Measurements from ENCODE around the gene HES5.
A peak's percentile ranks its signal among the peaks of the same experiment; 100 is the strongest.
"Not testable (repeated sequence)": the region's sequence is repeated elsewhere in the genome, so short reads cannot be mapped to it uniquely, and the experiment has no call there.

Gene HES5

DNA sequence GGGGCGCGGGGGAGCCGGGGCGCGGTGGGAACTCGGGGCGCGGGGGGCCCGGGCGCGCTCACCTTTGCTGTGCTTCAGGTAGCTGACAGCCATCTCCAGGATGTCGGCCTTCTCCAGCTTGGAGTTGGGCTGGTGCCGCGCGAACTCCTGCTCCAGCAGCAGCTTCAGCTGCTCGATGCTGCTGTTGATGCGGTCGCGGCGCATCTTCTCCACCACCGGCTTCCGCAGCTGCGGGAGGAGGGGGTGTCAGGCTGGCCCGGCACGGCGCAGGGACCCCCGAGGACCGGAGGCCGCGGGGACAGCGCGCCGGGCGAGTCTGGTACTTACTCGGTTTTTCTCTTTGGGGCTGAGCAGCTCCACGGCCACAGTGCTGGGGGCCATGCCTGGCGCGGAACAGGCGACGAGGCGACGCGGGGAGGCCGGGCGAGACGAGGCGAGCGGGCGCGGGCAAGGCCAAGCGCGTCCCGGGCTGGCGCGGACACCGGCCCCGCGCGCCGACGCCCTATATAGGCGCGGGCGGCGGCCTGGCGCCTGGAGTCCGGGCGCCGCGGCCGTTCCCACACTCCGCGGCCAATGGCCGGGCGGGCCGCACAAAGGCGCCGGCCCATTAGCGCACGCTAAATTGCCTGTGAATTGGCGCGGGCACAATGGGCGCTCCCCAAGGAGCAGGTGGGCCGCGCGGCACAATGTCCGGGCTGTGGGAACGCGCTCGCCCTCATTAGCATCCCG lies at the start of gene HES5:
Gene HES5 (minus strand): TSS at position 480 of the 729 bp plus-strand sequence. CDS start 99 bp downstream, at position 381.
- no peak for ATAC-seq

GRCh38 chr1:2578758-2579118 lies 48.7 kb upstream of the HES5 start:
- ATAC-seq = no peak

DNA sequence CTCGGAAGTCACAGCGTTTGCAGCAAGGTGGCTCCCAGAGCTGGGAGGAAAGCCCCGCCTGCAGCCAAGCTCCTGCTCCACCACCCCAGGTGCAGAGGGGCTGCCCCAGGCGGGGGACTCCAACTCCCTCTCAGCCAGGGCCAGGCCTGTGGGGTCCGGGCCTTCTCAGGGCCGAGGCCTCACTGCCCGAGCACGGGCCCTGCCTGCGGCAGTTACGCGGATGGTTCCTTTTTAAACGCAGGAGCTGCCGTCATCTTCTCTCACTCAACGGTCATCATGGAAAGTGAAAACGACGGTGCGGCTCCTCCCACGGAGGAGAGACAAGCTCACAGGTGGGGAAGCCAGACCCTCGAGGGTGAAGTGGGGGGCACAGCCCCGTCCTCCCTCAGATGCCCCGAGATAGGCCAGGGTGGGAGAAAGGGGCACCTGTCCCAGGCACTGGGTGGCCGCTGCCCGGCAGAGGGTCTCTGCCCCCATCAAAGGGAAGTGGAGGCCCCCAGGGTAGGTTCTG lies 47.6 kb upstream of the HES5 start:
- ATAC-seq = peak; percentile 48 to 62

- no peak for ATAC-seq
These were observed 46.0 kb upstream of the HES5 start for GRCh38 chr1:2575801-2576663.

DNA sequence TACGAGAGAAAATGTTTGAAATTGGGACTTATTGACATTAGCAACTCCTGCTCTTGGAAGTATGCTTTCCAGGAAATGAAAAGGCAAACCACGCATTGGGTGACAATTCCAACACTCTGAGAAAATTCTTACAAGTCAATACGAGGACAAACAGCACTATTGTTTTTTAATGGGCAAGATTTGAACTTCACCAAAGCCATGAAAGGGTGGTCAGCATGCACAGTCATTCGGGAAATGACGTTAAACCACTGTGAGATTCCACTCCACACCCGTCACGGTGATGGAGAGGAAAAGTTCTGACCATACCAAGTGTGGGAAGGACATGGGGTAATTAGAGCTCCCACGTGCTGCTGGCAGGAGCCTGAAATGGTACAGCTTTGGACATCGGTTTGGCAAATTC lies 44.3 kb upstream of the HES5 start:
- no peak for ATAC-seq

GRCh38 chr1:2573250-2573920 lies 43.3 kb upstream of the HES5 start:
- ATAC-seq = no peak

- ATAC-seq = no peak
These were observed 41.3 kb upstream of the HES5 start for GRCh38 chr1:2571348-2571747.

- no peak for ATAC-seq
These were observed 40.3 kb upstream of the HES5 start for GRCh38 chr1:2570332-2570731.

- not testable (repeated sequence) for ATAC-seq
These were observed 39.6 kb upstream of the HES5 start for GRCh38 chr1:2569703-2570102.

DNA sequence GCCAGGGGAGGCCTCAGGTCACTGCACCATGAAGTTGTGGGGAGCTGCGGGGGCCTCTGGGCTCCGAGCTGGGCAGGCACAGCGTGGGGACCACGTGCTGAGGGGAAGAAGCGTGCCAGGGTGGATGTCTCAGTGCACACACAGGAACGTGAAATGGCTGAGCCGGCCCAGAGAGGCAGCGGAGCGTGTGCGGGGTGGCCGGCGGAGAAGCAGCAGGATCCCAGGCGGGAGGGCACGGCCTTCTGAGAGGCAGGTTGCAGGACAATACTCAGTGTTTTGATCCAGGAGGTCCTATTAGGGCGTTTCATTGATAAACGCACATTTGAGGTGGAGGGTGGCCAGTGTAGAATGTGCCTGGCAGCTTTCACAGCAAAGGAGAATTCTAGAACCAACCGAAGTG lies 39.0 kb upstream of the HES5 start:
- ATAC-seq = no peak

DNA sequence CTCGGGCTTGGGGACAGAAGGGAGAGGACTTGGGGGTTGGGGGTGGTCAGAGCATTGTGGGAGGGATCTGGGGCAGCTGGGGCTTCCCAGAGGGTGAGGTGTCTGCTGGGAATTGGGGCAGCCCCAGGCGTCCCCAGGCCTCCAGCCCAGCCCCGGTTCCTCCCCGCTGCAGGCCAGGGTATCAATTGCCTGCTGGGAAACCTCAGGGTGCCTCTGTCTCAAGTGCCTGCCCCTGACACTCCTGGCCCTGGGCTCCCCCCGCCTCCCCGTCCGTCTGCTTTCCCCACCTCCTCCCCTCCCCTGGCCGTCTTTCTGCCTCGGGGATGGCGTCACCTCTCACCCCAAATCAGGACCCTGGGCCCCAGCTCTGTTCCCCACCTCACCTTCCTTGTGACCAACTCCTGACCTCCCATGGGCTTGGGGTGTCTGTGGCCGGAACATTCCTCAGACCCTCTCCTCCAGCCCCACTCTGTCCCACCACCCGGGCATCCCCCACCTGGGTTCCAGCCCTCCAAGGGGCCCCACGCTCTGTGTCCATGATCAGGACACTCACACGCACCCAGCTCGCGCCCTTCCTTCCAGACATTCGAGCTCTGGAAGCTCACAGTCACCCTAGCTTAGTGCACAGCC lies 38.2 kb upstream of the HES5 start:
- peak in 1 of 2 donors; percentile 21 for ATAC-seq

- ATAC-seq = no peak
These were observed 37.1 kb upstream of the HES5 start for GRCh38 chr1:2567083-2567679.

- ATAC-seq = no peak
These were observed 36.3 kb upstream of the HES5 start for GRCh38 chr1:2566101-2567045.

DNA sequence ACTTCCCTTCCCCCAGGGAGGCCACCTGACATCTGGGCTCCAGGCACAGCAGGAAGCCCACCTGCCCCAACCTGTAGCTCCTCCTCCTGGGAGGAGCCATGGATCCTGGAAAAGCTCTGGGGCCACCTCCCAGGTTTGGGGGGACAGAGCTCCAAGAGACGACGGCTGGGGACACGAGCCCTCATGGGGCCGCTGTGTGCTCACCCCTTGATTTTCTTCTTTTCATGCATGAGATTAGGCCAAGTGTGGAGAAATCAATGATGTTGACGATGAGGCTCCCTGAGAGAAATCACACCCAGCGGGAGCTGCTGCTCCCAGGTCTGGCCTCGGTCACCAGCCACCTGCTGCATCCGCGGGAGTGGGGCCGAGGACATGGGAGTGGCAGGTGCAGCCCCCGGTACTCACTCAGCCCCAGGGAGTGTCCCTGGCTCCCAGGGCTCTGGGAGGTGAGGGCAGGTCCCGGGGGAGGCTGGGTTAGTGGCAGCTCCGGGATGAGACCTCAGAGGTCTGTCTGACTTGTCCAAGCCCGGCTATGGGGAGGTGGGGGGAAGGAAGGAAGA lies 34.8 kb upstream of the HES5 start:
- no peak for ATAC-seq

DNA sequence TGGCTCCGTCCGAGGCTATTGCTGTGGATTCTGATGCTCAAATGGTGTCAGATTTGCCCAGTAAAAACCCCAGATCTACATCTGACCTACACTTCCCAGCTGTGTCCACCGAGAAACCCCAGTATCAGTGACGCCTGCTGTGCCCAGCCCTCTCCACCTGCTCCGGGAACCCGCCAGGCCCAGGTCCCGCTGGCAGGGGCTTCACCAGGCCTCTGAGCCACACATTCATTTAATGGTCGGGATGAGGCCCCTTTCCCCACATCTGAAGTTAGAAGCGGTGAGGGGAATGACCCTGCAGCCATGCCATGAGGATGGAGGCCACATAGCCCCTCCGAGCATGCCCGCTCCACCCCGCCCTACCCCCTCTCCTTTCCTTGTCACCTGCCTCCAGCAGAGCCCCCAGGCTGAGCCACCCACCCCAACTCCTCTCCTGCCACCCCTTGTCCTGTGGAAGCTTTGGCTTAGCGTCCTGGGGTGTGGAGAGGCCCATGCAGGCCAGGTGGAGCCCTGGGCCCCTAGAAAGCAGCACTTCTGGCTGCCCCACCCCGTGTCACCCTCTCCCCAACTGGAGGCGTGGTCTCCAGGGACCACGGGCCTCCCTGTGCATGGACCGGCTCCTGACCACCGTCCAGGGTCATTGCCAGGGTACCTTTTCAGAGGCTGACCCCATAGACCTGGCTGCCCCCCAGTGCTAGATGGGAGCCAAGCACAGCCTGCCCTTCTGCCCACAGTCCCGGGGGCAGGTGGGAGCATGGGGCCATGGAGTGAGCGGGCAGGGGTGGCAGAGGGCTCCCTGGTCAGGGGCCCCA lies 34.1 kb upstream of the HES5 start:
- ATAC-seq = no peak

DNA sequence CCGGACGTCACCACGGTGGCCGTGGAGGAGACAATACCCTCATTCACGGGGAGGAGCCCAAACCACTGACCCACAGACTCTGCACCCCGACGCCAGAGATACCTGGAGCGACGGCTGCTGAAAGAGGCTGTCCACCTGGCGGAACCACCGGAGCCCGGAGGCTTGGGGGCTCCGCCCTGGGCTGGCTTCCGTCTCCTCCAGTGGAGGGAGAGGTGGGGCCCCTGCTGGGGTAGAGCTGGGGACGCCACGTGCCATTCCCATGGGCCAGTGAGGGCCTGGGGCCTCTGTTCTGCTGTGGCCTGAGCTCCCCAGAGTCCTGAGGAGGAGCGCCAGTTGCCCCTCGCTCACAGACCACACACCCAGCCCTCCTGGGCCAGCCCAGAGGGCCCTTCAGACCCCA lies 33.1 kb upstream of the HES5 start:
- ATAC-seq = no peak

- peak; percentile 35 to 58 for ATAC-seq
These were observed 32.1 kb upstream of the HES5 start for GRCh38 chr1:2561898-2562895.

- no peak for ATAC-seq
These were observed 31.4 kb upstream of the HES5 start for GRCh38 chr1:2561446-2561845.
